Keratinocyte (primary cell): Measurements from ENCODE around the gene ANKRD31. TPM values are rescaled to one million over a fixed set of nuclear protein-coding genes. Genes with fewer than 3 reads are reported as not detected.

Source experiments
- DNase-seq: peaks from one replicate; pipeline ENCODE4 v3.0.0-alpha.2; 2011; ENCODE audit warnings: low read depth, missing footprints, low spot score
- FAIRE-seq: peaks from 2 replicates; lab custom pipeline; 2011; peaks lifted over from hg19 to GRCh38; lab: Jason Lieb, UNC
- H2AFZ ChIP-seq: 2 replicates; pipeline ENCODE4 v1.6.0; 2012; ENCODE audit warnings: low read length, control low read depth, inconsistent platforms; ENCODE audit not compliant: control insufficient read depth
- H3K27ac ChIP-seq: 2 replicates; pipeline ENCODE4 v1.5.1; 2011; ENCODE audit warnings: low read length; ENCODE audit not compliant: control insufficient read depth, insufficient read depth
- H3K27me3 ChIP-seq: 3 replicates; pipeline ENCODE4 v1.6.0; 2011; ENCODE audit warnings: low read length; ENCODE audit not compliant: control insufficient read depth, insufficient read depth; ENCODE audit errors: extremely low read depth
- H3K36me3 ChIP-seq, 2 experiments: 2 replicates in 1 of 2; 3 replicates in 1 of 2; pipeline ENCODE4 v1.5.1; 2011; ENCODE audit warnings: low read length in 2 of 2, mild to moderate bottlenecking in 1 of 2; ENCODE audit not compliant: control insufficient read depth in 2 of 2, insufficient read depth in 2 of 2; ENCODE audit errors: extremely low read depth in 1 of 2
- H3K4me1 ChIP-seq: 3 replicates; pipeline ENCODE4 v1.5.1; 2011; ENCODE audit warnings: low read length; ENCODE audit not compliant: control insufficient read depth, insufficient read depth; ENCODE audit errors: extremely low read depth
- H3K4me2 ChIP-seq: 3 replicates; pipeline ENCODE4 v1.6.0; 2011; ENCODE audit warnings: low read depth, low read length; ENCODE audit not compliant: control insufficient read depth, insufficient read depth; ENCODE audit errors: extremely low read depth
- H3K4me3 ChIP-seq, 3 experiments: fragments of 200-600 bp in 1 of 3; sonication (generic) in 1 of 3; 2 replicates in 2 of 3; 3 replicates in 1 of 3; pipeline ENCODE4 v1.5.1; 2011 to 2016; ENCODE audit warnings: low read length in 3 of 3, mild to moderate bottlenecking in 3 of 3, control low read depth in 2 of 3, inconsistent platforms in 1 of 3, low read depth in 1 of 3, mixed read lengths in 1 of 3, mixed run types in 1 of 3, moderate library complexity in 1 of 3; ENCODE audit not compliant: control insufficient read depth in 2 of 3, insufficient read depth in 2 of 3; ENCODE audit errors: extremely low read depth in 1 of 3
- H3K79me2 ChIP-seq: 2 replicates; pipeline ENCODE4 v1.6.0; 2012; ENCODE audit warnings: low read length; ENCODE audit not compliant: control insufficient read depth, insufficient read depth
- H3K9ac ChIP-seq: 3 replicates; pipeline ENCODE4 v1.6.0; 2011; ENCODE audit warnings: low read length; ENCODE audit not compliant: control insufficient read depth, insufficient read depth; ENCODE audit errors: extremely low read depth
- H3K9me1 ChIP-seq: 3 replicates; pipeline ENCODE4 v1.6.0; 2011; ENCODE audit warnings: low read length; ENCODE audit not compliant: control insufficient read depth, insufficient read depth; ENCODE audit errors: extremely low read depth
- H3K9me3 ChIP-seq: 2 replicates; pipeline ENCODE4 v1.5.1; 2012; ENCODE audit warnings: low read depth, low read length; ENCODE audit not compliant: control insufficient read depth
- H4K20me1 ChIP-seq: 3 replicates; pipeline ENCODE4 v1.6.0; 2011; ENCODE audit warnings: low read length; ENCODE audit not compliant: control insufficient read depth, insufficient read depth; ENCODE audit errors: extremely low read depth
- EZH2 ChIP-seq: IDR thresholded peaks from one replicate; pipeline ENCODE4 v1.6.1; 2012; ENCODE audit warnings: inconsistent platforms, mild to moderate bottlenecking, low read length, moderate library complexity
- dilution Hi-C: fragments of 300-500 bp; cut with MboI; formaldehyde crosslinking; loops from one replicate; pipeline ENCODE4 v1.7.0; 2020; ENCODE audit warnings: low sequenced_read_pairs; ENCODE audit not compliant: extremely low pct_ligation_motif_present
- polyA plus RNA-seq, 5 experiments: library from polyadenylated mRNA; depleted of rRNA in 3 of 5; stranded (reverse) in 3 of 5; stranded (forward) in 1 of 5; unstranded in 1 of 5; fragments of >200 nt; gene quantifications; 1 replicate in 1 of 5; 2 replicates in 3 of 5; 3 replicates in 1 of 5; pipeline versions ENCODE4 v1.2.1 to v1.2.3, GENCODE V29; 2011 to 2012; ENCODE audit warnings: missing spikeins in 2 of 5, low read depth in 1 of 5, low replicate concordance in 1 of 5
- TF ChIP-seq, protein P1 (sequence below), 3 experiments: IDR thresholded peaks in 1 of 3; conservative IDR thresholded peaks in 1 of 3; optimal IDR thresholded peaks in 1 of 3; 2 replicates in 2 of 3; 3 replicates in 1 of 3; pipeline versions ENCODE3 to v1.5.1; 2011; ENCODE audit warnings: low read length in 3 of 3, mild to moderate bottlenecking in 3 of 3, moderate library complexity in 2 of 3, control low read depth in 1 of 3, inconsistent platforms in 1 of 3; ENCODE audit not compliant: insufficient read depth in 2 of 3; ENCODE audit errors: extremely low read depth in 1 of 3

The ANKRD31 gene
- polyA plus RNA-seq, 1 donor (not counting 4 experiments of a cell fraction or from before 2014, with no cell fraction given), result 0.18 TPM

DNA sequence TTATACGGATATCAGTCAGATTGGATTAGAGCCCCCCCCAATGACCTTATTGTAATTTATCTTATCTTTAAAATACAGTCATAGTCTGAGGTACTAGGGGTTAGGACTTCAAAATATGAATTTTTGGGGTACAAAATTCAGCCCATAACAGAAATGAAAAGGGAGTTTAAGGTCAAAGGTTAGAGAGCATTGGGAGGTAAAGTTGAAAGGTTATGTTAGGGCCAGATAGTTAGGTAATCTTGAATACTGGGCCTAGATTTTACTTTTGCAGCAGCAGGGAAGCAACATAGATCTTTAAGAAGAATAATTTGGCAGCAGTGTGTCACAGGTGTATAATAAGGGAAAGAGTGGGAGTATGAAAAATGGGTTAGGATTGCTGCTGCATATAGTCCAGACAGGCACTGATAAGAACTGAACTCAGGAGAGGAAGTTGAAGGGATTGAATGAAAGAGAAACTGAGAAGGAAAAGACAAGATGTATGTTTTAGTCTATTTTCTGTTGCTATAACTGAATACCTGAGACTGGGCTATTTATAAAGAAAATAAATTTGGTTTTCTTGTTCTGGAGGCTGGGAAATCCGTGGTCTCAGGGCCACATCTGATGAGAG lies 173.7 kb downstream of the ANKRD31 start:
- no peaks in the 10 kb centered on the region for H3K36me3 ChIP-seq
- no peak overlapping the region for H3K27ac ChIP-seq
- no peak overlapping the region for H2AFZ ChIP-seq
- no peak overlapping the region for H3K4me2 ChIP-seq
- FAIRE-seq (no peak), DNase-seq (no peak)
- no peaks in the 10 kb centered on the region for H3K27me3 ChIP-seq
- H3K9ac ChIP-seq, result no peak overlapping the region
- H3K4me1 ChIP-seq, result no peaks in the 10 kb centered on the region
- H3K9me3 ChIP-seq, result no peaks in the 10 kb centered on the region
- H3K9me1 ChIP-seq, result no peaks in the 10 kb centered on the region
- TF ChIP-seq, protein P1, sequence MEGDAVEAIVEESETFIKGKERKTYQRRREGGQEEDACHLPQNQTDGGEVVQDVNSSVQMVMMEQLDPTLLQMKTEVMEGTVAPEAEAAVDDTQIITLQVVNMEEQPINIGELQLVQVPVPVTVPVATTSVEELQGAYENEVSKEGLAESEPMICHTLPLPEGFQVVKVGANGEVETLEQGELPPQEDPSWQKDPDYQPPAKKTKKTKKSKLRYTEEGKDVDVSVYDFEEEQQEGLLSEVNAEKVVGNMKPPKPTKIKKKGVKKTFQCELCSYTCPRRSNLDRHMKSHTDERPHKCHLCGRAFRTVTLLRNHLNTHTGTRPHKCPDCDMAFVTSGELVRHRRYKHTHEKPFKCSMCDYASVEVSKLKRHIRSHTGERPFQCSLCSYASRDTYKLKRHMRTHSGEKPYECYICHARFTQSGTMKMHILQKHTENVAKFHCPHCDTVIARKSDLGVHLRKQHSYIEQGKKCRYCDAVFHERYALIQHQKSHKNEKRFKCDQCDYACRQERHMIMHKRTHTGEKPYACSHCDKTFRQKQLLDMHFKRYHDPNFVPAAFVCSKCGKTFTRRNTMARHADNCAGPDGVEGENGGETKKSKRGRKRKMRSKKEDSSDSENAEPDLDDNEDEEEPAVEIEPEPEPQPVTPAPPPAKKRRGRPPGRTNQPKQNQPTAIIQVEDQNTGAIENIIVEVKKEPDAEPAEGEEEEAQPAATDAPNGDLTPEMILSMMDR (optimal IDR thresholded peaks at IDR 0.05 in 1 of 3, IDR thresholded peaks at IDR 0.05 in 1 of 3, conservative IDR thresholded peaks at IDR 0.05 in 1 of 3; ENCODE audit: extremely low read depth in 1 of 3, insufficient read depth in 2 of 3, low read length in 3 of 3), result no peak
- no peak for TF ChIP-seq EZH2
- no peaks in the 10 kb centered on the region for H3K79me2 ChIP-seq
- H4K20me1 ChIP-seq, result no peaks in the 10 kb centered on the region
- dilution Hi-C loops, result no loop called here
- H3K4me3 ChIP-seq, result no peak overlapping the region

DNA sequence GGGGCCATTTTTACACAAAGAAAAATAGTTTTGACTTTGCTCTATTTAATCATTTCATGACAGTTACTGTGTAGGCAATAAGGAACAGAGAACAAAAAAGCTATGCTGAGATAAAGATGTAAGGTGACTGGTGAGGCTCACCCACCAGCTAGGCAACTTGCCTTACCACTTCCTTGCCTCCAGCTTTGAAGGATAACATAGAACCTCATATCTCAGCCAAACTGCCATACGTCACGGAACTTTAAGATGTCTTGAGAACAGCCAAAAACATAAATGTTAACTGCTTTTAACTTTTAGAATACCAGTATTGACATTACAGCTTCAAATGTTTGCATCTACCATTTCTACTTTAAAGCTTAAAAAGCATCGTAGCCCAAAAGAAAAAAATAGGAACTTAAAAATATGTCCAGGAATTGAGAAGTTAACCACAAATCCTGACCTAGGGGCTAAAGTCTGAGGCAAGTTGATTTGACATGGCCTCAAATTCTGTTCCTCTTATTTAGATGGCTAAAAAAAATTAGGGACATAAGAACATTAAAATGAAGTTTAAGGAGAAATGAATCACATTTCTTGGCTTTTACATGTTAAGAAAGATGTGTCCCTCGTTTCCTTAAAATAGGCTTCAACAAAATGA lies 176.6 kb downstream of the ANKRD31 start:
- Histone ChIP-seq H3K9me1 (no peaks in the 10 kb centered on the region), H3K9ac (no peak overlapping the region), H3K27me3 (no peaks in the 10 kb centered on the region), H3K36me3 (no peaks in the 10 kb centered on the region), H3K4me3 (no peak overlapping the region), H4K20me1 (no peaks in the 10 kb centered on the region), H3K27ac (no peak overlapping the region), H3K4me2 (no peak overlapping the region), H3K9me3 (no peaks in the 10 kb centered on the region), H3K79me2 (no peaks in the 10 kb centered on the region), H3K4me1 (no peaks in the 10 kb centered on the region), H2AFZ (no peak overlapping the region)
- dilution Hi-C loops, result no loop called here
- FAIRE-seq, result no peak
- TF ChIP-seq, protein P1 (optimal IDR thresholded peaks at IDR 0.05 in 1 of 3, IDR thresholded peaks at IDR 0.05 in 1 of 3, conservative IDR thresholded peaks at IDR 0.05 in 1 of 3; ENCODE audit: extremely low read depth in 1 of 3, insufficient read depth in 2 of 3, low read length in 3 of 3), result no peak
- no peak for TF ChIP-seq EZH2
- no peak for DNase-seq
